Measurements from ENCODE around the gene SRGN. TPM values are rescaled to one million over a fixed set of nuclear protein-coding genes. Genes with fewer than 3 reads are reported as not detected.

The SRGN gene
- total and polyA plus RNA-seq, 4 experiments from 2014 or later = 122 to 298 (median 150) TPM

- H3K9me3 Mint-ChIP-seq = no peaks in the 10 kb centered on the region
- peak overlapping the region; percentile 93 to 99 (median 97) for H3K27ac Mint-ChIP-seq
- DNase-seq = peak; percentile 54 to 70 (median 63)
- H3K36me3 Mint-ChIP-seq = peaks cover 0 to 2% of the 10 kb centered on the region in 2 donors
- peaks cover 19 to 32% (median 27%) of the 10 kb centered on the region in 4 donors for H3K4me1 Mint-ChIP-seq
- POLR2A ChIA-PET (ENCODE audit: partially characterized antibody) = interaction anchor here (0.6 to 7.1 kb wide), 9 partner anchors 10 to 1047 kb away, joined by 3 to 110 read pairs (median 4); partner anchors contain the start of genes DDX21 and SRGN
- Histone ChIP-seq H3K36me3 (ENCODE audit: insufficient read depth, low read length) (no peaks in the 10 kb centered on the region), H3K27ac (ENCODE audit: low read depth, low read length) (peak overlapping the region; percentile 45), H3K4me3 (ENCODE audit: low read length in 2 of 2) (no peak overlapping the region), H3K9me3 (ENCODE audit: control insufficient read depth in 1 of 2, low read length in 2 of 2) (no peaks in the 10 kb centered on the region), H3K4me1 (ENCODE audit: insufficient read depth, low read length) (peaks cover 32% of the 10 kb centered on the region), H3K27me3 (ENCODE audit: insufficient read depth, low read length) (no peaks in the 10 kb centered on the region)
- intact Hi-C loops (cut with micrococcal nuclease) = loop anchor here (1.0 kb wide), 1 partner anchor 45 kb away; no protein-coding TSS in a partner anchor
- CTCF ChIA-PET (ENCODE audit: partially characterized antibody) = interaction anchor here (0.7 to 3.8 kb wide), 7 partner anchors 18 to 50 kb away, joined by 3 to 27 read pairs (median 3); partner anchors contain the start of gene SRGN
- H3K27me3 Mint-ChIP-seq = no peaks in the 10 kb centered on the region
- peak overlapping the region in 7 of 8 donors; percentile 73 to 89 (median 77) for H3K4me3 Mint-ChIP-seq
Observed at GRCh38 chr10:69045441-69046300, 42.2 kb upstream of the SRGN start.

- Histone ChIP-seq H3K9me3 (ENCODE audit: control insufficient read depth in 1 of 2, low read length in 2 of 2) (no peaks in the 10 kb centered on the region), H3K27me3 (ENCODE audit: insufficient read depth, low read length) (no peaks in the 10 kb centered on the region), H3K36me3 (ENCODE audit: insufficient read depth, low read length) (no peaks in the 10 kb centered on the region), H3K27ac (ENCODE audit: low read depth, low read length) (no peak overlapping the region), H3K4me1 (ENCODE audit: insufficient read depth, low read length) (peaks cover 32% of the 10 kb centered on the region), H3K4me3 (ENCODE audit: low read length in 2 of 2) (no peak overlapping the region)
- H3K27ac Mint-ChIP-seq = peak overlapping the region in 6 of 7 donors; percentile 10 to 74 (median 56)
- DNase-seq = no peak
- intact Hi-C loops (cut with micrococcal nuclease) = no loop called here
- no peaks in the 10 kb centered on the region for H3K27me3 Mint-ChIP-seq
- no peaks in the 10 kb centered on the region for H3K9me3 Mint-ChIP-seq
- ChIA-PET CTCF (ENCODE audit: partially characterized antibody) (no interaction called here), POLR2A (ENCODE audit: partially characterized antibody) (interaction anchor here (0.8 to 7.1 kb wide), 2 partner anchors 15 to 43 kb away, joined by 4 to 110 read pairs; partner anchors contain the start of gene SRGN)
- H3K4me3 Mint-ChIP-seq = no peak overlapping the region
- peaks cover 0 to 2% of the 10 kb centered on the region in 2 donors for H3K36me3 Mint-ChIP-seq
- H3K4me1 Mint-ChIP-seq = peaks cover 21 to 38% (median 27%) of the 10 kb centered on the region in 4 donors
Observed at GRCh38 chr10:69047111-69047832, 40.6 kb upstream of the SRGN start.

GRCh38 chr10:69048103-69048502, 39.8 kb upstream of the SRGN start:
- Histone ChIP-seq H3K4me3 (ENCODE audit: low read length in 2 of 2) (no peak overlapping the region), H3K27me3 (ENCODE audit: insufficient read depth, low read length) (no peaks in the 10 kb centered on the region), H3K9me3 (ENCODE audit: control insufficient read depth in 1 of 2, low read length in 2 of 2) (no peaks in the 10 kb centered on the region), H3K4me1 (ENCODE audit: insufficient read depth, low read length) (peaks cover 32% of the 10 kb centered on the region), H3K36me3 (ENCODE audit: insufficient read depth, low read length) (no peaks in the 10 kb centered on the region), H3K27ac (ENCODE audit: low read depth, low read length) (no peak overlapping the region)
- ChIA-PET CTCF (ENCODE audit: partially characterized antibody) (interaction anchor here (1.3 kb wide), 2 partner anchors 9 to 40 kb away, joined by 3 read pairs; partner anchors contain the start of gene SRGN), POLR2A (ENCODE audit: partially characterized antibody) (interaction anchor here (0.8 to 7.1 kb wide), 2 partner anchors 14 to 42 kb away, joined by 4 to 110 read pairs; partner anchors contain the start of gene SRGN)
- Mint-ChIP-seq H3K27ac (peak overlapping the region in 3 of 7 donors; percentile 7 to 78 (median 72)), H3K9me3 (no peaks in the 10 kb centered on the region), H3K36me3 (peaks cover 0 to 2% of the 10 kb centered on the region in 2 donors), H3K27me3 (no peaks in the 10 kb centered on the region), H3K4me1 (peaks cover 21 to 42% (median 27%) of the 10 kb centered on the region in 4 donors), H3K4me3 (no peak overlapping the region)
- intact Hi-C loops (cut with micrococcal nuclease) = no loop called here
- no peak for DNase-seq

- Histone ChIP-seq H3K27ac (ENCODE audit: low read depth, low read length) (no peak overlapping the region), H3K9me3 (ENCODE audit: control insufficient read depth in 1 of 2, low read length in 2 of 2) (no peaks in the 10 kb centered on the region), H3K27me3 (ENCODE audit: insufficient read depth, low read length) (no peaks in the 10 kb centered on the region), H3K36me3 (ENCODE audit: insufficient read depth, low read length) (no peaks in the 10 kb centered on the region), H3K4me1 (ENCODE audit: insufficient read depth, low read length) (peaks cover 18% of the 10 kb centered on the region), H3K4me3 (ENCODE audit: low read length in 2 of 2) (no peak overlapping the region)
- H3K27me3 Mint-ChIP-seq = no peaks in the 10 kb centered on the region
- ChIA-PET POLR2A (ENCODE audit: partially characterized antibody) (interaction anchor here (7.1 kb wide), 1 partner anchor 40 kb away, joined by 110 read pairs; the partner anchor contains the start of gene SRGN), CTCF (ENCODE audit: partially characterized antibody) (interaction anchor here (1.3 kb wide), 2 partner anchors 10 to 38 kb away, joined by 3 read pairs; partner anchors contain the start of gene SRGN)
- intact Hi-C loops (cut with micrococcal nuclease) = no loop called here
- H3K4me1 Mint-ChIP-seq = peaks cover 11 to 31% (median 16%) of the 10 kb centered on the region in 4 donors
- H3K27ac Mint-ChIP-seq = no peak overlapping the region
- DNase-seq = no peak
- H3K9me3 Mint-ChIP-seq = no peaks in the 10 kb centered on the region
- no peak overlapping the region for H3K4me3 Mint-ChIP-seq
- H3K36me3 Mint-ChIP-seq = peaks cover 0 to 2% of the 10 kb centered on the region in 2 donors
Observed at GRCh38 chr10:69049566-69049961, 38.3 kb upstream of the SRGN start.

GRCh38 chr10:69051303-69051702, 36.6 kb upstream of the SRGN start:
- Histone ChIP-seq H3K27ac (ENCODE audit: low read depth, low read length) (no peak overlapping the region), H3K36me3 (ENCODE audit: insufficient read depth, low read length) (no peaks in the 10 kb centered on the region), H3K4me1 (ENCODE audit: insufficient read depth, low read length) (peaks cover 11% of the 10 kb centered on the region), H3K4me3 (ENCODE audit: low read length in 2 of 2) (no peak overlapping the region), H3K9me3 (ENCODE audit: control insufficient read depth in 1 of 2, low read length in 2 of 2) (no peaks in the 10 kb centered on the region), H3K27me3 (ENCODE audit: insufficient read depth, low read length) (no peaks in the 10 kb centered on the region)
- Mint-ChIP-seq H3K36me3 (no peaks in the 10 kb centered on the region), H3K27ac (peak overlapping the region in 1 of 7 donors; percentile 78), H3K9me3 (no peaks in the 10 kb centered on the region), H3K4me1 (peaks cover 4 to 25% (median 8%) of the 10 kb centered on the region in 4 donors), H3K4me3 (no peak overlapping the region), H3K27me3 (no peaks in the 10 kb centered on the region)
- no peak for DNase-seq
- POLR2A ChIA-PET (ENCODE audit: partially characterized antibody) = interaction anchor here (1.0 to 1.4 kb wide), 2 partner anchors 39 to 40 kb away, joined by 3 to 4 read pairs; no protein-coding TSS in a partner anchor
- CTCF ChIA-PET (ENCODE audit: partially characterized antibody) = interaction anchor here (1.1 to 1.9 kb wide), 3 partner anchors 9 to 41 kb away, joined by 3 to 5 read pairs (median 3); no protein-coding TSS in a partner anchor
- intact Hi-C loops (cut with micrococcal nuclease) = no loop called here

- H3K27ac ChIP-seq (ENCODE audit: low read depth, low read length) = no peak overlapping the region
- H3K9me3 ChIP-seq (ENCODE audit: control insufficient read depth in 1 of 2, low read length in 2 of 2) = no peaks in the 10 kb centered on the region
- H3K4me3 ChIP-seq (ENCODE audit: low read length in 2 of 2) = no peak overlapping the region
- H3K36me3 Mint-ChIP-seq = no peaks in the 10 kb centered on the region
- no peaks in the 10 kb centered on the region for H3K27me3 ChIP-seq (ENCODE audit: insufficient read depth, low read length)
- intact Hi-C loops (cut with micrococcal nuclease) = no loop called here
- no peak overlapping the region for H3K4me3 Mint-ChIP-seq
- no peak for DNase-seq
- no peaks in the 10 kb centered on the region for H3K36me3 ChIP-seq (ENCODE audit: insufficient read depth, low read length)
- CTCF ChIA-PET (ENCODE audit: partially characterized antibody) = interaction anchor here (1.1 to 1.9 kb wide), 3 partner anchors 9 to 41 kb away, joined by 3 to 5 read pairs (median 3); no protein-coding TSS in a partner anchor
- H3K4me1 ChIP-seq (ENCODE audit: insufficient read depth, low read length) = peaks cover 16% of the 10 kb centered on the region
- POLR2A ChIA-PET (ENCODE audit: partially characterized antibody) = interaction anchor here (1.0 to 1.4 kb wide), 2 partner anchors 38 to 39 kb away, joined by 3 to 4 read pairs; no protein-coding TSS in a partner anchor
- H3K27ac Mint-ChIP-seq = peak overlapping the region in 3 of 7 donors; percentile 3 to 57 (median 20)
- H3K27me3 Mint-ChIP-seq = no peaks in the 10 kb centered on the region
- H3K4me1 Mint-ChIP-seq = peaks cover 4 to 27% (median 11%) of the 10 kb centered on the region in 4 donors
- H3K9me3 Mint-ChIP-seq = no peaks in the 10 kb centered on the region
Observed at GRCh38 chr10:69051710-69052487, 36.0 kb upstream of the SRGN start.

All from CD4-positive, alpha-beta memory T cell (primary cell).